ENCODE measurements around the gene GREM1. TPM values are rescaled to one million over a fixed set of nuclear protein-coding genes. Genes with fewer than 3 reads are reported as not detected.

The GREM1 gene
- total RNA-seq, 2 donors from 2014 or later = 1.1 to 2.6 TPM

GRCh38 chr15:32691689-32692038 is 26.1 kb upstream of the GREM1 start:
- DNase-seq = no peak
- ATAC-seq = no peak
- intact Hi-C loops (cut with DNase I) = no loop called here

GRCh38 chr15:32692286-32692685 is 25.5 kb upstream of the GREM1 start:
- ATAC-seq = no peak
- no peak for DNase-seq

GRCh38 chr15:32694222-32694983 is 23.4 kb upstream of the GREM1 start:
- DNase-seq (no peak), ATAC-seq (no peak)
- intact Hi-C loops (cut with DNase I) = no loop called here

More at GRCh38 chr15:32692286-32692685, 25.5 kb upstream of the GREM1 start:
- intact Hi-C loops (cut with DNase I) = no loop called here

GRCh38 chr15:32698773-32699390 is 18.9 kb upstream of the GREM1 start:
- no peak for ATAC-seq
- DNase-seq = no peak
- intact Hi-C loops (cut with DNase I) = no loop called here

GRCh38 chr15:32700501-32701150 is 17.2 kb upstream of the GREM1 start:
- intact Hi-C loops (cut with DNase I) = no loop called here
- ATAC-seq (no peak), DNase-seq (no peak)

- ATAC-seq (no peak), DNase-seq (no peak)
- intact Hi-C loops (cut with DNase I) = no loop called here
Measured at GRCh38 chr15:32701863-32702262, 15.9 kb upstream of the GREM1 start.

GRCh38 chr15:32704395-32704981 is 13.3 kb upstream of the GREM1 start:
- intact Hi-C loops (cut with DNase I) = no loop called here
- ATAC-seq = no peak
- no peak for DNase-seq

- intact Hi-C loops (cut with DNase I) = no loop called here
- no peak for ATAC-seq
- DNase-seq = no peak
Measured at GRCh38 chr15:32705446-32705845, 12.4 kb upstream of the GREM1 start.

- intact Hi-C loops (cut with DNase I) = no loop called here
- DNase-seq (no peak), ATAC-seq (no peak)
Measured at GRCh38 chr15:32706704-32707103, 11.1 kb upstream of the GREM1 start.

GRCh38 chr15:32707436-32707835 is 10.4 kb upstream of the GREM1 start:
- DNase-seq (no peak), ATAC-seq (no peak)
- intact Hi-C loops (cut with DNase I) = no loop called here

- ATAC-seq (no peak), DNase-seq (no peak)
- intact Hi-C loops (cut with DNase I) = no loop called here
Measured at GRCh38 chr15:32709295-32710033, 8.3 kb upstream of the GREM1 start.

GRCh38 chr15:32715276-32715675 is 2.5 kb upstream of the GREM1 start:
- ATAC-seq (no peak), DNase-seq (no peak)
- intact Hi-C loops (cut with DNase I) = no loop called here

GRCh38 chr15:32716216-32716914 is 1.4 kb upstream of the GREM1 start:
- DNase-seq (no peak), ATAC-seq (no peak)
- intact Hi-C loops (cut with DNase I) = no loop called here

GRCh38 chr15:32716915-32717425 is 834 bp upstream of the GREM1 start:
- DNase-seq = no peak
- intact Hi-C loops (cut with DNase I) = no loop called here
- no peak for ATAC-seq

- intact Hi-C loops (cut with DNase I) = no loop called here
- ATAC-seq = no peak
- DNase-seq = no peak
Measured at GRCh38 chr15:32718227-32718820, 520 bp downstream of the GREM1 start.

GRCh38 chr15:32718821-32719716 is 1.3 kb downstream of the GREM1 start:
- ATAC-seq = peak in 1 of 2 donors; percentile 27
- no peak for DNase-seq
- intact Hi-C loops (cut with DNase I) = no loop called here

- ATAC-seq (no peak), DNase-seq (no peak)
- intact Hi-C loops (cut with DNase I) = no loop called here
Measured at GRCh38 chr15:32721596-32721995, 3.8 kb downstream of the GREM1 start.

Measured in left cardiac atrium (tissue), 4 donors.